Brain microvascular endothelial cell (primary cell): ENCODE results near the gene CAPS2.
A peak's percentile ranks its signal among the peaks of the same experiment; 100 is the strongest.

Experiments used
- DNase-seq: peaks from one replicate; pipeline ENCODE4 v3.0.0-alpha.2; 2020
- H3K27ac ChIP-seq: fragments of 250-450 bp; sonication (Bioruptor Pico); 2 replicates; pipeline ENCODE4 v1.5.1; 2020; ENCODE audit warnings: mild to moderate bottlenecking, moderate library complexity
- H3K27me3 ChIP-seq: fragments of 250-450 bp; sonication (Bioruptor Pico); replicated peaks from 2 replicates; pipeline ENCODE4 v1.5.1; 2020; ENCODE audit warnings: mild to moderate bottlenecking
- H3K36me3 ChIP-seq: fragments of 250-450 bp; sonication (Bioruptor Pico); replicated peaks from 2 replicates; pipeline ENCODE4 v1.5.1; 2020; ENCODE audit warnings: mild to moderate bottlenecking
- H3K4me3 ChIP-seq: 2 replicates; pipeline ENCODE4 v1.5.1; 2011; ENCODE audit warnings: low read depth, mild to moderate bottlenecking, control low read depth, low read length, moderate library complexity
- in situ Hi-C: cut with HindIII; loops from 2 replicates; pipeline ENCODE4 v1.10.0; 2017; ENCODE audit warnings: low sequenced_read_pairs, low pct_ligation_motif_present
- TF ChIP-seq, protein P1 (sequence below): IDR thresholded peaks from 2 replicates; pipeline ENCODE4 v1.5.1; 2011; ENCODE audit warnings: low read depth, mild to moderate bottlenecking, moderate library complexity, low read length, control low read depth, inconsistent platforms; ENCODE audit errors: missing control alignments

The CAPS2 gene

DNA sequence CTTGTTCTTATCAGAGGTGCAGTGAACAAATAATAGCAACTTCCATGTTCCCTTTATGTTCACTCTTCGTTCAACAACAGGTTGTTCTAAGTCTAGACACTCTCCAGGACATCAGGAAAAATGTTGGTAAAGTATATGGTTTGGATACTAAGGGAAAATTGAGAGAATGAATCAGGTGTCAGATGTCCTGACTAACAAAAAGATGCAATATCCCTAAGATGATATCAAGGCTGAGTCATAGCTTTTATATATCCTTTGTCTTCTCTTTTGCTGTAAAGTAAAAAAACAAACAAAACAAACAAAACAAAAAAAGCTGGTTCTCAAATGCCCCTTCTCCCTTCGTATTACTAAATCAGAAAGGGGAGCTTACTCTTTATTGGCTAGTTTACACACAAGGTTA, 15.4 kb upstream of the CAPS2 start:
- H3K27me3 ChIP-seq: no peaks in the 10 kb centered on the region
- no peak for DNase-seq
- H3K27ac ChIP-seq: no peak overlapping the region
- no peaks in the 10 kb centered on the region for H3K36me3 ChIP-seq
- in situ Hi-C loops: no loop called here
- no peak overlapping the region for H3K4me3 ChIP-seq
- TF ChIP-seq, protein P1, sequence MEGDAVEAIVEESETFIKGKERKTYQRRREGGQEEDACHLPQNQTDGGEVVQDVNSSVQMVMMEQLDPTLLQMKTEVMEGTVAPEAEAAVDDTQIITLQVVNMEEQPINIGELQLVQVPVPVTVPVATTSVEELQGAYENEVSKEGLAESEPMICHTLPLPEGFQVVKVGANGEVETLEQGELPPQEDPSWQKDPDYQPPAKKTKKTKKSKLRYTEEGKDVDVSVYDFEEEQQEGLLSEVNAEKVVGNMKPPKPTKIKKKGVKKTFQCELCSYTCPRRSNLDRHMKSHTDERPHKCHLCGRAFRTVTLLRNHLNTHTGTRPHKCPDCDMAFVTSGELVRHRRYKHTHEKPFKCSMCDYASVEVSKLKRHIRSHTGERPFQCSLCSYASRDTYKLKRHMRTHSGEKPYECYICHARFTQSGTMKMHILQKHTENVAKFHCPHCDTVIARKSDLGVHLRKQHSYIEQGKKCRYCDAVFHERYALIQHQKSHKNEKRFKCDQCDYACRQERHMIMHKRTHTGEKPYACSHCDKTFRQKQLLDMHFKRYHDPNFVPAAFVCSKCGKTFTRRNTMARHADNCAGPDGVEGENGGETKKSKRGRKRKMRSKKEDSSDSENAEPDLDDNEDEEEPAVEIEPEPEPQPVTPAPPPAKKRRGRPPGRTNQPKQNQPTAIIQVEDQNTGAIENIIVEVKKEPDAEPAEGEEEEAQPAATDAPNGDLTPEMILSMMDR: no peak

DNA sequence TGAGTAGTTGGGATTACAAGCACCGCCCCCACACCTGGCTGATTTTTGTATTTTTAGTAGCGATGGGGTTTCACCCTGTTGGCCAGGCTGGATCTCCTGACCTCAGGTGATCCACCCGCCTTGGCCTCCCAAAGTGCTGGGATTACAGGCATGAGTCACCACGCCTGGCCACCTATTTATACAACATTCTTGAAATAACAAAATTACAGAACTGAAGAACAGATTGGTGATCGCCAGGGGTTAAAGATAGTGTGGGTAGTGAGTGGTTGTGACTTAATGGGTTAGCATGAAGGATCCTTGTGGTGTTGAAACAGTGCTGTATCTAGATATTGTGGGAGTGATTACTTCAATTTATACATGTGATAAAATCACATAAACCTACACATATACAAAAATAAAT, 11.7 kb upstream of the CAPS2 start:
- H3K36me3 ChIP-seq: no peaks in the 10 kb centered on the region
- H3K27me3 ChIP-seq: no peaks in the 10 kb centered on the region
- peak; percentile 36 for DNase-seq
- no peak overlapping the region for H3K4me3 ChIP-seq
- TF ChIP-seq, protein P1: no peak
- H3K27ac ChIP-seq: no peak overlapping the region
- in situ Hi-C loops: no loop called here

DNA sequence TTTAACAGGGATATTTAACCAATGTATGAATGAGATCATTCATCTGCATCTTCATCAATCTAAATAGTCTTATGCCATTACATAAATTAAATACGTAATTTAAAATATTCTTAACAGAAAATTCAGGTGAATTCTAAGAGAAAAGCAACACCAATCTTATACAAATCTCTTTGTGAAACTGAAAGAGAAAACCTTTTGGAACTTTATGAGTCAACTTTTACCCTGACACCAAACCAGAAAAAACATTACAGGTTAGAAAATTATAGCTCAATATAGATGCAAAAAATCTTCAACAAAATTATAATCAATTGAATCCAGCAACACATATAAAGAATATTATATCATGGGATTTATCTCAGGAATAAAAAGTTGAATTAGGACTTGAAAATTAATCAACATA, 7.8 kb upstream of the CAPS2 start:
- no peak overlapping the region for H3K4me3 ChIP-seq
- TF ChIP-seq, protein P1: no peak
- DNase-seq: no peak
- no peaks in the 10 kb centered on the region for H3K27me3 ChIP-seq
- no peaks in the 10 kb centered on the region for H3K36me3 ChIP-seq
- H3K27ac ChIP-seq: no peak overlapping the region
- in situ Hi-C loops: no loop called here

- TF ChIP-seq, protein P1: peak; percentile 90
- H3K27me3 ChIP-seq: no peaks in the 10 kb centered on the region
- DNase-seq: peak; percentile 93
- H3K36me3 ChIP-seq: no peaks in the 10 kb centered on the region
- peak within 1 kb of the TSS; percentile 51 for H3K27ac ChIP-seq
- in situ Hi-C loops: no loop called here
- peak within 1 kb of the TSS; percentile 64 for H3K4me3 ChIP-seq
Measured at GRCh38 chr12:75334384-75335030, 4.4 kb upstream of the CAPS2 start, which contains the start of gene GLIPR1L1. Gene GLIPR1L1 (plus strand): TSS chr12:75334670. CDS start chr12:75334729, 59 bp downstream.

DNA sequence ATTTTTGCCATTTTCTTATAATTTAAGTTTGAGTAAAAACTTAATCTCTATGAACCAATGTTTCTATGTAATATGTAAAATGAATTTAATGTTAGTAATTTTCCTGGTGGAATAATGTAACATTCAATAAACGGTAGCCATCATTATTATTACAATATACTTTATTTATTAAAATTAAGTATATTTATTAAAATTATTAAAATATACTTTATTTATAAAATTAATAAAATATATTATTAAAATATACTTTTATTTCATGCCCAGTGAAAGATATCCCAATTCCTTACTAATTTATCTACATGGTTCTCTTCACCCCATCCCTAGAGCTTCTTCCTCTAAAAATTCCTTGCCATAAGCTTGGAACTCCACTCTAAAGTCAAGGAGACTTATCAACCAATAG, 2.5 kb downstream of the CAPS2 start:
- Histone ChIP-seq H3K27ac (no peak overlapping the region), H3K36me3 (no peaks in the 10 kb centered on the region), H3K4me3 (no peak overlapping the region), H3K27me3 (no peaks in the 10 kb centered on the region)
- in situ Hi-C loops: no loop called here
- TF ChIP-seq, protein P1: no peak
- no peak for DNase-seq

DNA sequence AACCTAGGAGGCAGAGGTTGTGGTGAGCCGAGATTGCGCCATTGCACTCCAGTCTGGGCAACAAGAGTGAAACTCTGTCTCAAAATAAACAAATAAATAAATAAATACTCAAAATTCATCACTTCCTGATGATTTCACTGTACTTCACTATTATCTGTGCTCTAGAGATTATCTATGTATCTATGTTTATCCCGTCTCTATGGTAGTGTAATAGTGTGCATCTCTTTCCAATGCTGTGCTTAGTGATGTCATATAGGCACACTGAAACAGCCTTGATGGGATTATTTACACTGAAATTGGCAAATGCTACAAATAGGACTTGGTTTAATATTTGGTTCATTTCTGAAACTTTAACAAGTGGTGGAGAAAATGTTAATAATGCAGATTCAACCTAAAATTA, 6.5 kb downstream of the CAPS2 start:
- TF ChIP-seq, protein P1: no peak
- H3K27ac ChIP-seq: no peak overlapping the region
- H3K36me3 ChIP-seq: no peaks in the 10 kb centered on the region
- in situ Hi-C loops: no loop called here
- no peak for DNase-seq
- H3K4me3 ChIP-seq: no peak overlapping the region
- no peaks in the 10 kb centered on the region for H3K27me3 ChIP-seq
